Measurements from ENCODE around the gene KIF16B. TPM values are rescaled to one million over a fixed set of nuclear protein-coding genes. Genes with fewer than 3 reads are reported as not detected.

KIF16B gene
- total RNA-seq, 1 experiment from 2014 or later = 4.6 TPM

DNA sequence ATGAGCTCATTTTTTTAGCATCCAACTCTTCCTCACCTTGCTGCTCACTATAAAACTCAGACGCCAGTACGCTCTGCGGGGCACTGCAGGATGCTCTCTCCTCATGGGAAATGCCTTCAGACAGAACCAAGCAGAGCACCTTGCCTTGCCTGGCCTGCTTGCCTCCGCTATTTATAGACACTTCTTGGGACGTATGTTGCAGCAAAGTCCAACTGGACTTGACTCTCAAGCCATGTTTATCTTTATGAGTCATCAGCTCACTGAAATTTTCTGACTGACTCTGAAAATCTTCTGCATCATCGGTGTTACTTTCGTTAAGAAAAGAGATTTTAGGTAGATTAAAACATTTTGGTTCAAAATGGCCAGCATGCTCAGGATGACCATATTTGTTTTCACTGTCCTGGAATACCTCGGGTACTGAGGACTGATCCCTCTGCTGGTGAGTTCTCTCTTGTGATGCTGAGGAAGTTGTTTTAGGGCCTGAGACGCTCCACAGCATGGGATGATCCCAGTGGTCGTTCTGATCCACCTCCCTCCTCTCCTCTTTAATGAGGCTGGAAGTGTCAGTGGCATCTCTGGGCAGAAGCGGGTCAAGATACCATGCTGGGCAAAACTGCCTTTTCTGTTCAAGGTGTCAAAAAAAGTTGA lies 204.5 kb downstream of the KIF16B start:
- no peaks in the 10 kb centered on the region for H3K27me3 ChIP-seq (replicated peaks; ENCODE audit: insufficient read depth, low read depth, low read length, poor library complexity)
- no TSS peak for BruUV-seq (replicated peaks)
- no peaks in the 10 kb centered on the region for H3K36me3 ChIP-seq (ENCODE audit: insufficient read depth, low read length, poor library complexity, severe bottlenecking)
- no peak for TF ChIP-seq EZH2 (IDR thresholded peaks at IDR 0.05; ENCODE audit: borderline replicate concordance, low read depth, low read length, poor library complexity, severe bottlenecking)
- CTCF ChIA-PET = no interaction called here
- intact Hi-C loops (cut with micrococcal nuclease; ENCODE audit: unreplicated experiment) = no loop called here
- no peaks in the 10 kb centered on the region for H3K4me1 ChIP-seq (ENCODE audit: insufficient read depth, low read length, poor library complexity, severe bottlenecking)
- H3K9me3 ChIP-seq (ENCODE audit: low read depth, low read length, poor library complexity, severe bottlenecking) = no peaks in the 10 kb centered on the region
- no peak overlapping the region for H3K27ac ChIP-seq (ENCODE audit: low read depth, low read length, poor library complexity, severe bottlenecking)
- POLR2A ChIA-PET (ENCODE audit: low non-redundant PET) = no interaction called here
- H3K4me3 ChIP-seq (ENCODE audit: low read depth, low read length, poor library complexity, severe bottlenecking) = no peak overlapping the region
- DNase-seq (ENCODE audit: low spot score) = no peak

DNA sequence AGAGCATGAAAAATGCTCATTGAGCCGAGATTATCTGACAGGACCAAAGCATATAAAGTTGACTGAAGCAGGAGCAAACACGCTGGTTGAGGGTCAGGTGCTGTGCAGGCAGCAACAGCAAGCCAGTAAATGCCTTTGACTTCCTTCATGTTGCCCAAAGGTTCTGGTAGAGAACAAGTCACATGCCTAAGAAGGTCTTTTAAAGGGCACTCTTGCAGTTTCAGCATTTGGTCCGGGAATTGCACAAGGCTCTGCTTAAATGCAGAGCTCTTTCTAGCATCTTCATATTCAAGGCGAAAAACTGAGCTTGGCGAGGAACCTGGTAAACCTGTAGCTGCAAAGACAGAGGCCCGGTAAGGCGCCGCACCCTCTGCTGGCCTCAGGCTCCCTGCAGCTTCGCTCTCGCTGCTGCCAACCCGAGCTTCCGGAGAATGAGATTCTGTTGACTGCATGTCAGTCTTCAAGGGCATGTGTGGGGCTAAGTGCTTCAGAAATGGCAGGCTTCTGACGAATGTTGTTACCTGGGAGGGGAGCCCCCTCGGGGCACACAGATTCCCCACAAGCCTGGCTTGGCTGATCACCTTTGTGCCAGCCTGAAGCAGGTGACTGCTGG lies 205.2 kb downstream of the KIF16B start:
- no peak overlapping the region for H3K4me3 ChIP-seq (ENCODE audit: low read depth, low read length, poor library complexity, severe bottlenecking)
- BruUV-seq (replicated peaks) = no TSS peak
- H3K27ac ChIP-seq (ENCODE audit: low read depth, low read length, poor library complexity, severe bottlenecking) = no peak overlapping the region
- no peaks in the 10 kb centered on the region for H3K36me3 ChIP-seq (ENCODE audit: insufficient read depth, low read length, poor library complexity, severe bottlenecking)
- no peak for DNase-seq (ENCODE audit: low spot score)
- no peaks in the 10 kb centered on the region for H3K4me1 ChIP-seq (ENCODE audit: insufficient read depth, low read length, poor library complexity, severe bottlenecking)
- no peak for TF ChIP-seq EZH2 (IDR thresholded peaks at IDR 0.05; ENCODE audit: borderline replicate concordance, low read depth, low read length, poor library complexity, severe bottlenecking)
- TF ChIP-seq, protein P1, sequence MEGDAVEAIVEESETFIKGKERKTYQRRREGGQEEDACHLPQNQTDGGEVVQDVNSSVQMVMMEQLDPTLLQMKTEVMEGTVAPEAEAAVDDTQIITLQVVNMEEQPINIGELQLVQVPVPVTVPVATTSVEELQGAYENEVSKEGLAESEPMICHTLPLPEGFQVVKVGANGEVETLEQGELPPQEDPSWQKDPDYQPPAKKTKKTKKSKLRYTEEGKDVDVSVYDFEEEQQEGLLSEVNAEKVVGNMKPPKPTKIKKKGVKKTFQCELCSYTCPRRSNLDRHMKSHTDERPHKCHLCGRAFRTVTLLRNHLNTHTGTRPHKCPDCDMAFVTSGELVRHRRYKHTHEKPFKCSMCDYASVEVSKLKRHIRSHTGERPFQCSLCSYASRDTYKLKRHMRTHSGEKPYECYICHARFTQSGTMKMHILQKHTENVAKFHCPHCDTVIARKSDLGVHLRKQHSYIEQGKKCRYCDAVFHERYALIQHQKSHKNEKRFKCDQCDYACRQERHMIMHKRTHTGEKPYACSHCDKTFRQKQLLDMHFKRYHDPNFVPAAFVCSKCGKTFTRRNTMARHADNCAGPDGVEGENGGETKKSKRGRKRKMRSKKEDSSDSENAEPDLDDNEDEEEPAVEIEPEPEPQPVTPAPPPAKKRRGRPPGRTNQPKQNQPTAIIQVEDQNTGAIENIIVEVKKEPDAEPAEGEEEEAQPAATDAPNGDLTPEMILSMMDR (conservative IDR thresholded peaks at IDR 0.05; ENCODE audit: low read depth, low read length) = no peak
- no peaks in the 10 kb centered on the region for H3K9me3 ChIP-seq (ENCODE audit: low read depth, low read length, poor library complexity, severe bottlenecking)
- CTCF ChIA-PET = no interaction called here
- intact Hi-C loops (cut with micrococcal nuclease; ENCODE audit: unreplicated experiment) = no loop called here
- H3K27me3 ChIP-seq (replicated peaks; ENCODE audit: insufficient read depth, low read depth, low read length, poor library complexity) = no peaks in the 10 kb centered on the region
- POLR2A ChIA-PET (ENCODE audit: low non-redundant PET) = no interaction called here

DNA sequence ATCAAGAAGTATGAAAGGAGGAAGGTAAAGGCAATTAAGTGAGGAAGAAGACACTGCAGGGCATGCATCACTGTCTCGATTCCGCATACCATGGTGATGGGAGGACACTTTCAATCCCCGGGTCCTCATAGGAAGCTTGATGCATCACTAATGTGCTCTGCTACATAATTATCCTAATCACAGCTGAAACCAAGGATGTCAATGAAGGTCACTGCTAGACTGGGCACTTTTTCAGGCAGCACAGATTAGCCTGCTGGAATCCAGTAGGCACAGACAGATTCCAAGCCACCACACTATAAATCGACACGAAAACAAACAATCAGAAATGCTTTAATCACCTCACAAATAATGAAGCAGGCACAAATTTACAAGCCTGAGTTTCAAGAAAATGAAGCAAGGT lies 206.7 kb downstream of the KIF16B start:
- H3K4me3 ChIP-seq (ENCODE audit: low read depth, low read length, poor library complexity, severe bottlenecking) = no peak overlapping the region
- BruUV-seq (replicated peaks) = no TSS peak
- intact Hi-C loops (cut with micrococcal nuclease; ENCODE audit: unreplicated experiment) = no loop called here
- no peak overlapping the region for H3K27ac ChIP-seq (ENCODE audit: low read depth, low read length, poor library complexity, severe bottlenecking)
- H3K36me3 ChIP-seq (ENCODE audit: insufficient read depth, low read length, poor library complexity, severe bottlenecking) = no peaks in the 10 kb centered on the region
- CTCF ChIA-PET = no interaction called here
- TF ChIP-seq, protein P1 (conservative IDR thresholded peaks at IDR 0.05; ENCODE audit: low read depth, low read length) = no peak
- TF ChIP-seq EZH2 (IDR thresholded peaks at IDR 0.05; ENCODE audit: borderline replicate concordance, low read depth, low read length, poor library complexity, severe bottlenecking) = no peak
- no peaks in the 10 kb centered on the region for H3K9me3 ChIP-seq (ENCODE audit: low read depth, low read length, poor library complexity, severe bottlenecking)
- H3K27me3 ChIP-seq (replicated peaks; ENCODE audit: insufficient read depth, low read depth, low read length, poor library complexity) = no peaks in the 10 kb centered on the region
- H3K4me1 ChIP-seq (ENCODE audit: insufficient read depth, low read length, poor library complexity, severe bottlenecking) = no peaks in the 10 kb centered on the region
- POLR2A ChIA-PET (ENCODE audit: low non-redundant PET) = no interaction called here
- DNase-seq (ENCODE audit: low spot score) = no peak

DNA sequence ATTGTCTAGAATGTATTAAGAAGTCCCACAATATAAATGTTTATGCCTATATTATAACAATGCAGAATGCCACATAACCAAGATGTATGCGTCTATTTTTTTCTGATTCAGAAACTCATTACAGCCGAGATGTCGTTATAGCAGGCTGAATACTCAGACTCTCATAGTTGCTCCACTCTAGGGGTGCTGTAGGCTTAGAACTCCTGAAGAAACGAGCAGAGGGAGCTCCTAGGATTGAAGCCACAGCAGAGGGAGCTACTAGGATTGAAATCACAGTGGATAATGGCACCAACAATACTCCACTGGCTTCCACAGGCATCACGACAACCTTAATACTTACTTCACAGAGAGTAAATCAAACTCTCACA lies 208.9 kb downstream of the KIF16B start:
- H3K27ac ChIP-seq (ENCODE audit: low read depth, low read length, poor library complexity, severe bottlenecking) = no peak overlapping the region
- H3K4me1 ChIP-seq (ENCODE audit: insufficient read depth, low read length, poor library complexity, severe bottlenecking) = no peaks in the 10 kb centered on the region
- no peaks in the 10 kb centered on the region for H3K27me3 ChIP-seq (replicated peaks; ENCODE audit: insufficient read depth, low read depth, low read length, poor library complexity)
- POLR2A ChIA-PET (ENCODE audit: low non-redundant PET) = no interaction called here
- no peak for DNase-seq (ENCODE audit: low spot score)
- no peaks in the 10 kb centered on the region for H3K9me3 ChIP-seq (ENCODE audit: low read depth, low read length, poor library complexity, severe bottlenecking)
- no TSS peak for BruUV-seq (replicated peaks)
- CTCF ChIA-PET = no interaction called here
- intact Hi-C loops (cut with micrococcal nuclease; ENCODE audit: unreplicated experiment) = no loop called here
- H3K4me3 ChIP-seq (ENCODE audit: low read depth, low read length, poor library complexity, severe bottlenecking) = no peak overlapping the region
- no peak for TF ChIP-seq EZH2 (IDR thresholded peaks at IDR 0.05; ENCODE audit: borderline replicate concordance, low read depth, low read length, poor library complexity, severe bottlenecking)
- TF ChIP-seq, protein P1 (conservative IDR thresholded peaks at IDR 0.05; ENCODE audit: low read depth, low read length) = no peak
- no peaks in the 10 kb centered on the region for H3K36me3 ChIP-seq (ENCODE audit: insufficient read depth, low read length, poor library complexity, severe bottlenecking)
